Stimulated activated naive CD8-positive, alpha-beta T cell treated with anti-CD3 and anti-CD28 coated beads, Interleukin-15, Interleukin-2, amounts not matched to agents 100 ng/mL and 50 ng/mL, for 24 hours (primary cell): ENCODE data around the gene OAT.
"Not testable (repeated sequence)": the region's sequence is repeated elsewhere in the genome, so short reads cannot be mapped to it uniquely, and the experiment has no call there.

ENCODE experiments used
- H3K27ac Mint-ChIP-seq: one replicate; pipeline ENCODE4 v1.8.0; 2021; ENCODE audit warnings: mild to moderate bottlenecking, mixed read lengths
- H3K27me3 Mint-ChIP-seq: one replicate; pipeline ENCODE4 v1.8.0; 2021; ENCODE audit warnings: mixed read lengths
- H3K36me3 Mint-ChIP-seq: one replicate; pipeline ENCODE4 v1.8.0; 2021; ENCODE audit warnings: low read depth, mixed read lengths
- H3K4me1 Mint-ChIP-seq: one replicate; pipeline ENCODE4 v1.8.0; 2021; ENCODE audit warnings: low read depth, mixed read lengths
- H3K4me3 Mint-ChIP-seq: one replicate; pipeline ENCODE4 v1.8.0; 2021; ENCODE audit warnings: mild to moderate bottlenecking, mixed read lengths
- H3K9me3 Mint-ChIP-seq: one replicate; pipeline ENCODE4 v1.8.0; 2021; ENCODE audit warnings: mixed read lengths

The OAT gene

GRCh38 chr10:124451276-124451675, 32.6 kb upstream of the OAT start:
- Mint-ChIP-seq H3K27me3 (peaks cover 86% of the 10 kb centered on the region), H3K27ac (no peak overlapping the region), H3K4me1 (peaks cover 22% of the 10 kb centered on the region), H3K9me3 (no peaks in the 10 kb centered on the region), H3K36me3 (no peaks in the 10 kb centered on the region), H3K4me3 (no peak overlapping the region)

GRCh38 chr10:124450783-124451057, 32.0 kb upstream of the OAT start:
- Mint-ChIP-seq H3K4me1 (peaks cover 22% of the 10 kb centered on the region), H3K27ac (no peak overlapping the region), H3K27me3 (peaks cover 86% of the 10 kb centered on the region), H3K9me3 (no peaks in the 10 kb centered on the region), H3K36me3 (no peaks in the 10 kb centered on the region), H3K4me3 (no peak overlapping the region)

- peak within 1 kb of the TSS; percentile 51 for H3K4me3 Mint-ChIP-seq
- H3K27ac Mint-ChIP-seq = no peak within 1 kb of the TSS
- H3K4me1 Mint-ChIP-seq = peaks cover 22% of the 10 kb centered on the region
These were observed 31.5 kb upstream of the OAT start, which contains the start of gene NKX1-2 for GRCh38 chr10:124450012-124450782. Gene NKX1-2 (minus strand): TSS chr10:124450035. CDS start chr10:124449943, 92 bp downstream.

GRCh38 chr10:124449170-124450011, 30.7 kb upstream of the OAT start:
- Mint-ChIP-seq H3K27ac (no peak overlapping the region), H3K4me3 (peak overlapping the region; percentile 51), H3K36me3 (no peaks in the 10 kb centered on the region), H3K9me3 (no peaks in the 10 kb centered on the region), H3K4me1 (peaks cover 22% of the 10 kb centered on the region), H3K27me3 (peaks cover 86% of the 10 kb centered on the region)

More at GRCh38 chr10:124450012-124450782, 31.5 kb upstream of the OAT start, which contains the start of gene NKX1-2:
- peaks cover 86% of the 10 kb centered on the region for H3K27me3 Mint-ChIP-seq
- H3K9me3 Mint-ChIP-seq = no peaks in the 10 kb centered on the region
- H3K36me3 Mint-ChIP-seq = no peaks in the 10 kb centered on the region

- Mint-ChIP-seq H3K27me3 (peaks cover 85% of the 10 kb centered on the region), H3K4me1 (peaks cover 22% of the 10 kb centered on the region), H3K9me3 (no peaks in the 10 kb centered on the region), H3K27ac (no peak overlapping the region), H3K36me3 (no peaks in the 10 kb centered on the region), H3K4me3 (peak overlapping the region; percentile 51)
These were observed 30.0 kb upstream of the OAT start for GRCh38 chr10:124448696-124449169.

GRCh38 chr10:124447751-124448466, 29.2 kb upstream of the OAT start:
- no peaks in the 10 kb centered on the region for H3K36me3 Mint-ChIP-seq
- H3K27ac Mint-ChIP-seq = no peak overlapping the region
- no peaks in the 10 kb centered on the region for H3K9me3 Mint-ChIP-seq
- peaks cover 22% of the 10 kb centered on the region for H3K4me1 Mint-ChIP-seq
- H3K27me3 Mint-ChIP-seq = peaks cover 85% of the 10 kb centered on the region
- peak overlapping the region; percentile 54 for H3K4me3 Mint-ChIP-seq

- Mint-ChIP-seq H3K36me3 (no peaks in the 10 kb centered on the region), H3K27ac (no peak overlapping the region), H3K4me3 (peak overlapping the region; percentile 30), H3K27me3 (peaks cover 83% of the 10 kb centered on the region), H3K9me3 (no peaks in the 10 kb centered on the region), H3K4me1 (peaks cover 22% of the 10 kb centered on the region)
These were observed 28.4 kb upstream of the OAT start for GRCh38 chr10:124446830-124447750.

GRCh38 chr10:124441694-124442093, 23.0 kb upstream of the OAT start:
- H3K27me3 Mint-ChIP-seq = peaks cover 49% of the 10 kb centered on the region
- not testable (repeated sequence) for H3K9me3 Mint-ChIP-seq, H3K27ac Mint-ChIP-seq, H3K4me3 Mint-ChIP-seq, H3K36me3 Mint-ChIP-seq, H3K4me1 Mint-ChIP-seq

- Mint-ChIP-seq H3K9me3 (no peaks in the 10 kb centered on the region), H3K27ac (no peak overlapping the region), H3K36me3 (no peaks in the 10 kb centered on the region), H3K27me3 (peaks cover 10% of the 10 kb centered on the region), H3K4me3 (no peak overlapping the region), H3K4me1 (peaks cover 4% of the 10 kb centered on the region)
These were observed 17.5 kb upstream of the OAT start for GRCh38 chr10:124436191-124436638.

- H3K9me3 Mint-ChIP-seq, H3K36me3 Mint-ChIP-seq, H3K27ac Mint-ChIP-seq, H3K4me1 Mint-ChIP-seq, H3K27me3 Mint-ChIP-seq, H3K4me3 Mint-ChIP-seq: not testable (repeated sequence)
These were observed 17.0 kb upstream of the OAT start for GRCh38 chr10:124435683-124436082.

- Mint-ChIP-seq H3K4me1 (peaks cover 4% of the 10 kb centered on the region), H3K4me3 (no peak overlapping the region), H3K27me3 (peaks cover 16% of the 10 kb centered on the region), H3K9me3 (no peaks in the 10 kb centered on the region), H3K27ac (no peak overlapping the region), H3K36me3 (no peaks in the 10 kb centered on the region)
These were observed 14.7 kb upstream of the OAT start for GRCh38 chr10:124433461-124433860.

- Mint-ChIP-seq H3K27ac (no peak overlapping the region), H3K4me3 (no peak overlapping the region)
These were observed 11.4 kb upstream of the OAT start for GRCh38 chr10:124430077-124430476.

GRCh38 chr10:124429576-124429975, 10.9 kb upstream of the OAT start:
- no peaks in the 10 kb centered on the region for H3K9me3 Mint-ChIP-seq
- no peaks in the 10 kb centered on the region for H3K4me1 Mint-ChIP-seq
- H3K4me3 Mint-ChIP-seq = no peak overlapping the region
- H3K27me3 Mint-ChIP-seq = peaks cover 18% of the 10 kb centered on the region
- no peak overlapping the region for H3K27ac Mint-ChIP-seq
- H3K36me3 Mint-ChIP-seq = no peaks in the 10 kb centered on the region

More at GRCh38 chr10:124430077-124430476, 11.4 kb upstream of the OAT start:
- Mint-ChIP-seq H3K27me3 (peaks cover 18% of the 10 kb centered on the region), H3K4me1 (no peaks in the 10 kb centered on the region), H3K36me3 (no peaks in the 10 kb centered on the region), H3K9me3 (no peaks in the 10 kb centered on the region)

GRCh38 chr10:124428207-124428777, 9.6 kb upstream of the OAT start:
- H3K9me3 Mint-ChIP-seq = no peaks in the 10 kb centered on the region
- peaks cover 30% of the 10 kb centered on the region for H3K27me3 Mint-ChIP-seq
- no peaks in the 10 kb centered on the region for H3K36me3 Mint-ChIP-seq
- no peak overlapping the region for H3K4me3 Mint-ChIP-seq
- no peaks in the 10 kb centered on the region for H3K4me1 Mint-ChIP-seq
- no peak overlapping the region for H3K27ac Mint-ChIP-seq
